GM10266 (cell line): ENCODE results near the gene CXCL11.

Experiments used
- DNase-seq: peaks from one replicate; pipeline ENCODE4 v3.0.0; 2012; ENCODE audit errors: extremely low spot score
- TF ChIP-seq, protein P1 (sequence below): IDR thresholded peaks from 2 replicates; pipeline ENCODE4 v1.5.1; 2012; ENCODE audit warnings: mild to moderate bottlenecking, low read depth; ENCODE audit not compliant: control insufficient read depth, insufficient read depth; ENCODE audit errors: missing control alignments

Gene CXCL11

DNA sequence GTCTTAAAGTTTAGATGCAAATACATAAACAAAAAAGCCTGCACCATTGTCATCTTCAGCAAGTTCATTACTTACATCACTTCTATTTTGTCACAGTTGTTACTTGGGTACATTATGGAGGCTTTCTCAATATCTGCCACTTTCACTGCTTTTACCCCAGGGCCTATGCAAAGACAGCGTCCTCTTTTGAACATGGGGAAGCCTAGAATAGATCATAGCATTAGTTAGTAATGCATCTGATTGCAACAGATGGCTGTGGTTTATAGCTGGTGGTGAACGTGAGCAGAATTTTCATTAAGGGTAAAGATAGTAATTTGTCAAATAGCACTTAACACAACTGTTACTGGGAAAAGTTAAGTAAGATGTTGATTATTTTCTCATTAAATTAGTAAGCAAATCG lies 729 bp downstream of the CXCL11 start:
- no peak for DNase-seq
- TF ChIP-seq, protein P1, sequence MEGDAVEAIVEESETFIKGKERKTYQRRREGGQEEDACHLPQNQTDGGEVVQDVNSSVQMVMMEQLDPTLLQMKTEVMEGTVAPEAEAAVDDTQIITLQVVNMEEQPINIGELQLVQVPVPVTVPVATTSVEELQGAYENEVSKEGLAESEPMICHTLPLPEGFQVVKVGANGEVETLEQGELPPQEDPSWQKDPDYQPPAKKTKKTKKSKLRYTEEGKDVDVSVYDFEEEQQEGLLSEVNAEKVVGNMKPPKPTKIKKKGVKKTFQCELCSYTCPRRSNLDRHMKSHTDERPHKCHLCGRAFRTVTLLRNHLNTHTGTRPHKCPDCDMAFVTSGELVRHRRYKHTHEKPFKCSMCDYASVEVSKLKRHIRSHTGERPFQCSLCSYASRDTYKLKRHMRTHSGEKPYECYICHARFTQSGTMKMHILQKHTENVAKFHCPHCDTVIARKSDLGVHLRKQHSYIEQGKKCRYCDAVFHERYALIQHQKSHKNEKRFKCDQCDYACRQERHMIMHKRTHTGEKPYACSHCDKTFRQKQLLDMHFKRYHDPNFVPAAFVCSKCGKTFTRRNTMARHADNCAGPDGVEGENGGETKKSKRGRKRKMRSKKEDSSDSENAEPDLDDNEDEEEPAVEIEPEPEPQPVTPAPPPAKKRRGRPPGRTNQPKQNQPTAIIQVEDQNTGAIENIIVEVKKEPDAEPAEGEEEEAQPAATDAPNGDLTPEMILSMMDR: no peak

DNA sequence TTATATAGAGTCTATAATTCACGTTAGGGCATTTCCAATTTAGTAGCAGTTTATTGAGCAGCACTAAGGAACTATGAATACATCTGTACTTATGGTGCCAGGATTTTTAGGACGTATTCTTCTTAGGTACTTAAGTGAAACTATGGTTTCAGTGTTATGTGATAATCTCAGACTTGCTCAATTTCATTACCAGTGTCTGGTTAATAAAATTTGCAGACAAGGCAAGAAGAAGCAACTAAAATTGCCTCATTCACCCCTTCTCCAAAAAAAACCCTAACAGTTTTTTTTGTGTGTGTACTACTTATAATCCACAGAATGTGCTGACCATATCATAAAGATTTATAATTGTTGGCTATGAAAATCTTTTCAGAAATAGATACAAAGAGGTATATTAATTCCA lies 6.6 kb downstream of the CXCL11 start:
- TF ChIP-seq, protein P1: no peak
- no peak for DNase-seq

DNA sequence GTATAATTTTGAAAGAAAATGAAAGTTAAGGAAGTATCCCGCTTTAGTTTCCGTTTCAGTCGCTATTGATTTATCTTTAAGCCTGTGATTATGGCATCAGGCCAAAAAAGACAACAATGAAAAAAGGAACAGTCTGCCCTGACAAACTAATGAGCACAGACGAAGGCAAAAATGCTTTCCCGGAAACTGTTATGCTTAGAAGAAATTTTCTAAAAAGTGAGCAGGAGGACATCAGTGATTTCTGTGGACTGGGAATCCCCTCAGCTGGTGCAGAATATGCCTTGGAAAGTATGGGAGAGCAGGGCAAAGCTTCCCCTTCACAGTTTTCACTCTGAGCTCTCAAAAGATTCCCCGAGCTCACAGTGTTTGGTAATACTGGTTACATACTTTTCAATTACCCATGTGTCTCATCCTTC lies 7.5 kb downstream of the CXCL11 start:
- DNase-seq: no peak
- TF ChIP-seq, protein P1: no peak

DNA sequence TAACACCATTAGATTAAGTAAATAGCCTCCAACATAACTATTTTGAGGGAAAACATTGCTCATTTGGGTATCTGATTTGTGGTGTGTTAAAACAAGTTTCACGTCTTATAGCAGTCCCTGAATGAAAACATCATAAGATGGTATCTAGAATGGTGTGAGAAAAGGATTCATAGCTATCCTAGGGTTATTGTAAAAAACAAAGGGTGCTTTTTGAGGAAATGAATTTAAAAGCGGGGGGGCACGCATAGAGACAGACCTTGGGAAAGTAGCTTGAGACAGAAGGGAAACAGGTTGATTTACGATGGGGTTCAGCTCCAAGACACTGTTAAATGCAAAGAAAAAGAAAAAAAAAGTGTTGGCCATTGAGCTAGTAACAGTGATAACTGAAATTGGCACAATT lies 11.8 kb downstream of the CXCL11 start:
- DNase-seq: no peak
- TF ChIP-seq, protein P1: no peak

DNA sequence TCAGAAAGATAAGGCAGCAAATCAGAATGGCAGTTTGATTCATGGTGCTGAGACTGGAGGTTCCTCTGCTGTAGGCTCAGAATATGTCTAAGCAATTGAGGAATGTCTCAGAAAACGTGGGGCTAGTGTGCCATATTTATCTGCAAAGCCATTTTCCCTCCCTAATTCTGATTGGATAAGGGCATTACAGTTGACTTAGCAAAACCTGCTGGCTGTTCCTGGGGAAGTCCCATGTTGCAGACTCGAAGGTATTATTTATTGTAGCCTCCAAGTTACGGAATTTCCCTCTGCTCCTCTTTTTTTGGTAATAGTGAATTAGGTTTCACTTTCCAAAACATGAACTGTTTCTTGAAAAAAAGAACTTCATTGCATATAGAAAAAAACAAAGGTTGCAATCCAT lies 12.5 kb downstream of the CXCL11 start, which contains the start of gene CXCL10:
Gene CXCL10 (minus strand): TSS at position 109 of the 400 bp plus-strand sequence. CDS start 66 bp downstream, at position 43.
- TF ChIP-seq, protein P1: no peak
- no peak for DNase-seq

DNA sequence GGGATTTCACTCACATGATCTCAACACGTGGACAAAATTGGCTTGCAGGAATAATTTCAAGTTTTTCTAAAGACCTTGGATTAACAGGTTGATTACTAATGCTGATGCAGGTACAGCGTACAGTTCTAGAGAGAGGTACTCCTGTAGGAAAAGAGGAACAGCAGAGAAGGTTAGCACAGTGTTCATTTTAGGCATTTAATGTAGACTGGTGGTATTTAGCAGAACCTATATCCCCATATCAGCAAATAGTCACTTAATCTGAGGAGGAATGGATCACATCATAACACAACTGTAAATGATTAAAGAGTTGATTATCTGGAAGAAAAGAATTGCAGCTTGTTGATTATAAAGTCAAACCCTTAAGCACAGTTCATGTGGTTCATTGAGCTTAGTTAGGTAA lies 13.2 kb downstream of the CXCL11 start:
- TF ChIP-seq, protein P1: no peak
- no peak for DNase-seq

DNA sequence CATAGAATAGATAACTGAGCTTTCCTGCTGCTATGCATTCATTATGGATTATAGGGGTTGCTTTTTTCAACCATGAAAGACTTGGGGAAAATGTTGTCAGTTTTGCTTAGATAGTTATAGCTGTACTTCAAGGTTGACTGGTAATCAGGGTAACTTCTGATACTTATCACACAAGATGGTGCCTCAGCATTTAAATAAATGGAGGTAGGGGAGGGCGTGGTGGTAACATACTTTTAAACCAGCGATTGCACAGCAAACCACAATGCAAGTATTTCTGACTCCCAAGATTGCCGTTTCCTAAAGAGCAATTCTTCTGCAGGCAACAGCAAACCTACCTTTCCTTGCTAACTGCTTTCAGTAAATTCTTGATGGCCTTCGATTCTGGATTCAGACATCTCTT lies 13.8 kb downstream of the CXCL11 start:
- DNase-seq: no peak
- TF ChIP-seq, protein P1: no peak
